Uterus (tissue), 2 donors: ENCODE measurements around the gene IFNB1.

Experiments
- POLR2A ChIP-seq, 2 donors: fragments of 450-650 bp; IDR thresholded peaks; one replicate each; pipeline ENCODE4 v1.6.1; 2016; ENCODE audit warnings: antibody characterized with exemption in 2 of 2, mild to moderate bottlenecking in 1 of 2, moderate library complexity in 1 of 2
- TF ChIP-seq, protein P1 (sequence below), 4 experiments: fragments of 200-600 bp in 2 of 4; fragments of 450-650 bp in 2 of 4; sonication (generic) in 2 of 4; IDR thresholded peaks; one replicate each; pipeline ENCODE4 v1.5.1; 2016 to 2019; ENCODE audit warnings: antibody characterized with exemption in 4 of 4, mild to moderate bottlenecking in 2 of 4, moderate library complexity in 1 of 4

DNA sequence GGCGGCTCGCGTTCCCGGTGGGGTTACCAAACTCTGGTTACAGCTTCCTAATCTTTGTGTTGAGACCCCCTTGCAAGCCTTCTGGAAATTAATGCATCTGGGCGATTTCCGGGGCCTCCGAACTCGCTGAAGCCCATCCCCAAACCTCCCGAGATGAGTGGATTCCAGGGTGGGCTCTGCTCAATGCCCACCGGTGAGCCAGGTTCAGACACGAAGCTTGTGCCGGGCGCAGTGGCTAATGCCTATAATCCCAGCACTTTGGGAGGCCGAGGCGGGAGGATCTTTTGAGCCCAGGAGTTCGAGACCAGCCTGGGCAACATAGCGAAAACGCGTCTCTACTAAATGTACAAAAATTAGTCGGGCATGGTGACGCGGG, 45.9 kb downstream of the IFNB1 start:
- no peak for TF ChIP-seq POLR2A (IDR thresholded peaks at IDR 0.05)
- TF ChIP-seq, protein P1, sequence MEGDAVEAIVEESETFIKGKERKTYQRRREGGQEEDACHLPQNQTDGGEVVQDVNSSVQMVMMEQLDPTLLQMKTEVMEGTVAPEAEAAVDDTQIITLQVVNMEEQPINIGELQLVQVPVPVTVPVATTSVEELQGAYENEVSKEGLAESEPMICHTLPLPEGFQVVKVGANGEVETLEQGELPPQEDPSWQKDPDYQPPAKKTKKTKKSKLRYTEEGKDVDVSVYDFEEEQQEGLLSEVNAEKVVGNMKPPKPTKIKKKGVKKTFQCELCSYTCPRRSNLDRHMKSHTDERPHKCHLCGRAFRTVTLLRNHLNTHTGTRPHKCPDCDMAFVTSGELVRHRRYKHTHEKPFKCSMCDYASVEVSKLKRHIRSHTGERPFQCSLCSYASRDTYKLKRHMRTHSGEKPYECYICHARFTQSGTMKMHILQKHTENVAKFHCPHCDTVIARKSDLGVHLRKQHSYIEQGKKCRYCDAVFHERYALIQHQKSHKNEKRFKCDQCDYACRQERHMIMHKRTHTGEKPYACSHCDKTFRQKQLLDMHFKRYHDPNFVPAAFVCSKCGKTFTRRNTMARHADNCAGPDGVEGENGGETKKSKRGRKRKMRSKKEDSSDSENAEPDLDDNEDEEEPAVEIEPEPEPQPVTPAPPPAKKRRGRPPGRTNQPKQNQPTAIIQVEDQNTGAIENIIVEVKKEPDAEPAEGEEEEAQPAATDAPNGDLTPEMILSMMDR (IDR thresholded peaks at IDR 0.05), result no peak
